B cell (primary cell): ENCODE measurements around the gene DPYSL3. TPM values are rescaled to one million over a fixed set of nuclear protein-coding genes. Genes with fewer than 3 reads are reported as not detected.

Source experiments
- ATAC-seq: fragments of 200-7000 bp; cut with Tn5 transposase; one replicate; pipeline ENCODE4 v1.10.0; 2021; ENCODE audit warnings: low read depth, mild to moderate bottlenecking, moderate number of reproducible peaks, moderate library complexity
- CTCF ChIA-PET: fragments of 350-600 bp; sonication (Branson Sonifier 250); formaldehyde crosslinking; loops from one replicate; lab custom pipeline; 2021; ENCODE audit warnings: antibody characterized with exemption, inconsistent platforms; lab: Charles Lee
- POLR2A ChIA-PET: fragments of 350-600 bp; sonication (Branson Sonifier 250); formaldehyde crosslinking; loops from one replicate; lab custom pipeline; 2021; ENCODE audit warnings: antibody characterized with exemption; lab: Charles Lee
- DNase-seq: peaks from one replicate; pipeline ENCODE4 v3.0.0; 2013
- H2AFZ ChIP-seq: 2 replicates; pipeline ENCODE4 v1.6.1; 2012; ENCODE audit warnings: mild to moderate bottlenecking, low read depth, low read length; ENCODE audit not compliant: insufficient read depth, poor library complexity, severe bottlenecking
- H3K27ac ChIP-seq, 2 donors: 1 replicate in 1 of 2; 2 replicates in 1 of 2; pipeline ENCODE4 v1.5.1; 2012 to 2013; ENCODE audit warnings: low read length in 2 of 2, mild to moderate bottlenecking in 2 of 2, moderate library complexity in 1 of 2
- H3K27me3 ChIP-seq, 4 experiments: fragments of 200-600 bp in 1 of 4; sonication (generic) in 1 of 4; replicated peaks in 1 of 4; 1 replicate in 2 of 4; 2 replicates in 2 of 4; pipeline versions ENCODE4 v1.6.1 to v1.7.0; 2013 to 2016; ENCODE audit warnings: low read length in 3 of 4, mild to moderate bottlenecking in 2 of 4, mixed read lengths in 1 of 4, moderate library complexity in 1 of 4; ENCODE audit not compliant: insufficient read depth in 4 of 4, control insufficient read depth in 3 of 4; ENCODE audit errors: control extremely low read depth in 1 of 4
- H3K36me3 ChIP-seq, 2 experiments: replicated peaks in 1 of 2; 1 replicate in 1 of 2; 2 replicates in 1 of 2; pipeline versions ENCODE4 v1.6.1 to v1.7.1; 2013; ENCODE audit warnings: low read length in 1 of 2; ENCODE audit not compliant: insufficient read depth in 2 of 2, control insufficient read depth in 1 of 2; ENCODE audit errors: control extremely low read depth in 1 of 2, extremely low read depth in 1 of 2
- H3K4me1 ChIP-seq, 2 donors: fragments of 200-600 bp in 1 of 2; sonication (generic) in 1 of 2; 1 replicate in 1 of 2; 2 replicates in 1 of 2; pipeline versions ENCODE4 v1.5.1 to v1.6.1; 2013 to 2017; ENCODE audit warnings: low read length in 2 of 2; ENCODE audit not compliant: control insufficient read depth in 2 of 2, insufficient read depth in 2 of 2
- H3K4me2 ChIP-seq: replicated peaks from 2 replicates; pipeline ENCODE3; 2012; ENCODE audit warnings: mild to moderate bottlenecking, low read depth, low read length; ENCODE audit not compliant: poor library complexity, severe bottlenecking
- H3K4me3 ChIP-seq, 5 experiments: fragments of 200-600 bp in 1 of 5; sonication (generic) in 1 of 5; 1 replicate in 3 of 5; 2 replicates in 2 of 5; pipeline versions ENCODE4 v1.5.1 to v1.7.0; 2011 to 2016; ENCODE audit warnings: low read length in 4 of 5, mild to moderate bottlenecking in 4 of 5, low read depth in 2 of 5, control low read depth in 1 of 5, moderate library complexity in 1 of 5; ENCODE audit not compliant: insufficient read depth in 1 of 5; ENCODE audit errors: control extremely low read depth in 1 of 5, extremely low read depth in 1 of 5
- H3K79me2 ChIP-seq: fragments of 200-600 bp; sonication (generic); one replicate; pipeline ENCODE4 v1.6.0; 2016; ENCODE audit warnings: low read length; ENCODE audit not compliant: control insufficient read depth, insufficient read depth
- H3K9ac ChIP-seq: fragments of 200-600 bp; sonication (generic); 2 replicates; pipeline ENCODE4 v1.6.1; 2017; ENCODE audit warnings: mild to moderate bottlenecking, low read length, moderate library complexity
- H3K9me3 ChIP-seq, 3 donors: one replicate each; pipeline versions ENCODE4 v1.6.1 to v1.7.1; 2013; ENCODE audit warnings: low read length in 2 of 3; ENCODE audit not compliant: control insufficient read depth in 2 of 3, insufficient read depth in 1 of 3; ENCODE audit errors: control extremely low read depth in 1 of 3
- H4K20me1 ChIP-seq: 2 replicates; pipeline ENCODE4 v1.6.0; 2012; ENCODE audit warnings: mild to moderate bottlenecking, low read length; ENCODE audit not compliant: insufficient read depth, control insufficient read depth, poor library complexity, severe bottlenecking
- H3K27ac Mint-ChIP-seq: one replicate; pipeline ENCODE4 v1.8.0; 2021; ENCODE audit warnings: mixed read lengths
- H3K27me3 Mint-ChIP-seq: one replicate; pipeline ENCODE4 v1.8.0; 2021; ENCODE audit warnings: mixed read lengths
- H3K4me1 Mint-ChIP-seq: one replicate; pipeline ENCODE4 v1.8.0; 2021; ENCODE audit warnings: mixed read lengths
- H3K4me3 Mint-ChIP-seq: one replicate; pipeline ENCODE4 v1.8.0; 2021; ENCODE audit warnings: mixed read lengths
- H3K9me3 Mint-ChIP-seq: one replicate; pipeline ENCODE4 v1.8.0; 2022; ENCODE audit warnings: mixed read lengths; ENCODE audit not compliant: insufficient read depth
- CTCF ChIP-seq: fragments of 200-600 bp; IDR thresholded peaks from one replicate; pipeline ENCODE4 v1.8.0; 2022; ENCODE audit warnings: antibody characterized with exemption, mild to moderate bottlenecking
- EZH2 ChIP-seq: IDR thresholded peaks from 2 replicates; pipeline ENCODE4 v1.6.1; 2012; ENCODE audit warnings: borderline replicate concordance, low read depth, mild to moderate bottlenecking, moderate library complexity, low read length; ENCODE audit not compliant: insufficient read depth, poor library complexity, severe bottlenecking
- WGBS: methylation state at CpG from one replicate; pipeline ENCODE4 v1.1.5; 2013; ENCODE audit warnings: missing lambda C conversion rate; ENCODE audit not compliant: insufficient coverage; 5-methylcytosine and 5-hydroxymethylcytosine counted together
- intact Hi-C: fragments of 100-400 bp; cut with micrococcal nuclease; formaldehyde crosslinking; loops from one replicate; pipeline ENCODE4 v1.10.0; 2022
- polyA plus RNA-seq: library from polyadenylated mRNA; depleted of rRNA; stranded (reverse); fragments of >200 nt; gene quantifications from 2 replicates; pipeline ENCODE4 v1.2.3, GENCODE V29; 2012
- total RNA-seq, 2 donors: library from RNA; stranded (reverse); fragments of 120-200 nt in 1 of 2; gene quantifications; 1 replicate in 1 of 2; 2 replicates in 1 of 2; pipeline versions ENCODE4 v1.2.3 to v1.2.4, GENCODE V29; 2013 to 2022

Gene DPYSL3
- total and polyA plus RNA-seq, 2 donors (not counting 1 experiment from before 2014, with no cell fraction given): not detected

- no peak overlapping the region for H3K27ac ChIP-seq
- ATAC-seq (no peak), DNase-seq (no peak)
- no peaks in the 10 kb centered on the region for H3K79me2 ChIP-seq
- Mint-ChIP-seq H3K27me3 (peaks cover 6% of the 10 kb centered on the region), H3K9me3 (no peaks in the 10 kb centered on the region), H3K4me3 (no peak overlapping the region), H3K4me1 (peaks cover 4% of the 10 kb centered on the region), H3K27ac (no peak overlapping the region)
- H3K36me3 ChIP-seq: no peaks in the 10 kb centered on the region
- no peaks in the 10 kb centered on the region for H4K20me1 ChIP-seq
- no peak overlapping the region for H3K4me2 ChIP-seq
- WGBS: no CpG with 5 or more reads among the region's 5 CpGs
- ChIA-PET CTCF (no interaction called here), POLR2A (no interaction called here)
- TF ChIP-seq CTCF (no peak), EZH2 (no peak)
- H3K4me1 ChIP-seq: no peaks in the 10 kb centered on the region
- H3K9me3 ChIP-seq: no peaks in the 10 kb centered on the region
- intact Hi-C loops: no loop called here
- H3K9ac ChIP-seq: no peak overlapping the region
- no peaks in the 10 kb centered on the region for H3K27me3 ChIP-seq
- no peak overlapping the region for H3K4me3 ChIP-seq
- no peak overlapping the region for H2AFZ ChIP-seq
Measured at GRCh38 chr5:147483188-147483790, 26.6 kb downstream of the DPYSL3 start.

GRCh38 chr5:147482706-147483180 lies 27.1 kb downstream of the DPYSL3 start:
- DNase-seq (no peak), ATAC-seq (no peak)
- ChIA-PET POLR2A (no interaction called here), CTCF (no interaction called here)
- H4K20me1 ChIP-seq: no peaks in the 10 kb centered on the region
- no peak overlapping the region for H3K4me3 Mint-ChIP-seq
- no peaks in the 10 kb centered on the region for H3K9me3 ChIP-seq
- no peak overlapping the region for H3K9ac ChIP-seq
- TF ChIP-seq CTCF: no peak
- TF ChIP-seq EZH2: no peak
- peaks cover 4% of the 10 kb centered on the region for H3K4me1 Mint-ChIP-seq
- no peaks in the 10 kb centered on the region for H3K79me2 ChIP-seq
- H3K4me2 ChIP-seq: no peak overlapping the region
- H3K9me3 Mint-ChIP-seq: no peaks in the 10 kb centered on the region
- H3K27ac ChIP-seq: no peak overlapping the region
- no peaks in the 10 kb centered on the region for H3K36me3 ChIP-seq
- H3K27ac Mint-ChIP-seq: no peak overlapping the region
- no peak overlapping the region for H2AFZ ChIP-seq
- peaks cover 9% of the 10 kb centered on the region for H3K27me3 Mint-ChIP-seq
- 10% methylated on average over 2 of the region's 7 CpGs for WGBS
- no peaks in the 10 kb centered on the region for H3K27me3 ChIP-seq
- intact Hi-C loops: no loop called here
- no peaks in the 10 kb centered on the region for H3K4me1 ChIP-seq
- H3K4me3 ChIP-seq: no peak overlapping the region
